GM19023 (cell line): ENCODE measurements around the gene PLD4.

ENCODE experiments used
- ATAC-seq: cut with Tn5 transposase; IDR thresholded peaks from one replicate; pipeline ENCODE4 v1.9.1; 2021; ENCODE audit warnings: mild to moderate bottlenecking, moderate library complexity; ENCODE audit not compliant: unreplicated experiment

PLD4 gene

GRCh38 chr14:104973135-104973384 is 48.4 kb downstream of the PLD4 start:
- ATAC-seq, result no peak

GRCh38 chr14:104973385-104974145 is 48.9 kb downstream of the PLD4 start:
- no peak for ATAC-seq

- no peak for ATAC-seq
Observed at GRCh38 chr14:104974146-104974541, 49.5 kb downstream of the PLD4 start.

- no peak for ATAC-seq
Observed at GRCh38 chr14:104974665-104975390, 50.1 kb downstream of the PLD4 start.

GRCh38 chr14:104975481-104976197 is 51.0 kb downstream of the PLD4 start:
- ATAC-seq, result no peak

- ATAC-seq, result peak; percentile 69
Observed at GRCh38 chr14:104976198-104977007, 51.7 kb downstream of the PLD4 start.

GRCh38 chr14:104977008-104977680 is 52.5 kb downstream of the PLD4 start:
- ATAC-seq, result no peak

- no peak for ATAC-seq
Observed at GRCh38 chr14:104977681-104978653, 53.3 kb downstream of the PLD4 start, which contains the start of gene AHNAK2. AHNAK2 (minus strand) TSS chr14:104978374; CDS start chr14:104978237, 137 bp downstream.

GRCh38 chr14:104978746-104979691 is 54.3 kb downstream of the PLD4 start:
- ATAC-seq, result no peak

GRCh38 chr14:104979758-104980610 is 55.3 kb downstream of the PLD4 start:
- ATAC-seq, result no peak

- ATAC-seq, result no peak
Observed at GRCh38 chr14:104980611-104981531, 56.2 kb downstream of the PLD4 start.

- no peak for ATAC-seq
Observed at GRCh38 chr14:104981699-104982541, 57.2 kb downstream of the PLD4 start.

GRCh38 chr14:104982548-104983230 is 58.0 kb downstream of the PLD4 start:
- no peak for ATAC-seq
